Choroid plexus epithelial cell (primary cell): ENCODE results near the gene CD28.

ENCODE experiments used
- DNase-seq: peaks from one replicate; pipeline ENCODE4 v3.0.0-alpha.2; 2010; ENCODE audit warnings: low read depth
- H3K4me3 ChIP-seq: 2 replicates; pipeline ENCODE4 v1.5.1; 2011; ENCODE audit warnings: low read depth, mild to moderate bottlenecking, control low read depth, low read length, moderate library complexity
- CTCF ChIP-seq: conservative IDR thresholded peaks from 2 replicates; pipeline ENCODE4 v1.5.1; 2011; ENCODE audit warnings: low read depth, mild to moderate bottlenecking, control low read depth, inconsistent platforms, low read length, moderate library complexity

Gene CD28

GRCh38 chr2:203787979-203788378, 81.5 kb downstream of the CD28 start:
- H3K4me3 ChIP-seq = no peak overlapping the region
- no peak for DNase-seq
- no peak for TF ChIP-seq CTCF
